HG02840 (cell line): ENCODE measurements around the gene LIMS1.

Source experiments
- ATAC-seq: cut with Tn5 transposase; IDR thresholded peaks from one replicate; pipeline ENCODE4 v1.9.1; 2021; ENCODE audit warnings: mild to moderate bottlenecking, moderate library complexity, moderate number of reproducible peaks; ENCODE audit not compliant: unreplicated experiment, low FRiP score

LIMS1 gene

GRCh38 chr2:108612514-108613183 is 78.4 kb downstream of the LIMS1 start:
- ATAC-seq = peak; percentile 79

- no peak for ATAC-seq
Observed at GRCh38 chr2:108613261-108614042, 79.2 kb downstream of the LIMS1 start.

- ATAC-seq = no peak
Observed at GRCh38 chr2:108614043-108614545, 79.8 kb downstream of the LIMS1 start.

- ATAC-seq = no peak
Observed at GRCh38 chr2:108614659-108615058, 80.4 kb downstream of the LIMS1 start.

GRCh38 chr2:108615480-108616090 is 81.3 kb downstream of the LIMS1 start:
- ATAC-seq = no peak

- no peak for ATAC-seq
Observed at GRCh38 chr2:108616318-108616717, 82.0 kb downstream of the LIMS1 start.

GRCh38 chr2:108616751-108617161 is 82.5 kb downstream of the LIMS1 start:
- no peak for ATAC-seq

DNA sequence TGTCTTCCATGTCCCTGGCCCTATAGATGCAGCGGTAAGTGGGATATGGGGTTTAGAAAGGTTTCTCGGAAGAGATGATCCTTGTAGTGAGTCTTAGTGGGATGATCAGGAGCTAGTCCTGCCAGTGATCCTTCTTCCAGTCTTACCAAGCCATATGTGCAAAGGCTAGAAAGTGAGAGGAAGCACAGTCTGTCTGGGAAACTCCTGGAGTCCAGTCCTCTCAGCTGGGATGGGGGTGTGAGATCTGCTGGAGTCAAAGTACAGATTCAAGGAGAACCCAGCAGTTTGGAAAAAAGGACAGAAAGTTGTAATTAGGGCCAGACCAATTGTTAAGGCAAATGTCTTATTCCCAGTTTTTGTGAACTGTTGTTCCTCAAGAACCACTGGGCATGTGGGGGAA is 83.3 kb downstream of the LIMS1 start:
- ATAC-seq = no peak

DNA sequence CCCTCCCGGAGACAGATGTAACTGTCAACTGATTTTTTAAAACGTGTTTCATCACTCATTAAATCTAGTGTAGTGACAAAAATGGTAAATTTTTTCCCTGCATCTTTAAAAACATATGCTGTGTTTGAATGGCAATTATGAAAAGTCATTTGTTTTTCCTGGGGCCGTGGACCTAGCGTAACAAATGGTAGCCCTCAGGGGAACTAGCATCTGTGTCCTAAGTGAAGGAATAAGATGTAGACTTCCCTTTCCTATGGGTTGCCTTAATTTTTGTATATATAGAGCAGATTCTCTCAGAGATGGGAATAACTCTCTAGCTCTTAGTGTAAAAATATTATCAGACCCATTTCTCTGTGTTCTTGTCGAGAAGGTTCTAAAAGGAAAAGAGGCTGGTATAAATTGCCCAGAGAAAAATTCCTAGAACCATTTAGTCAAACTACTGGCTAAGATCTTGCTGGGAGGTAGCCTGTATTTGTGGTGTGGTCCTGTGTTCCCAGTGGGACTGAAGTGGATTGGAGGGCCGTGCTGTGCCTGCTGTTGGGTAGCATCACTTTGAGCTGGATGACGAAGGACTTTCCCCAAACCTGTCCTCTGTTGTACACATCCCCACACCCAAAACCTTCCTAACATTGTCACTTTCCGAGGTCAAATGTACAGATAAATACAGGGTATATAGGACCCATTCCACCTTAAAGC is 85.8 kb downstream of the LIMS1 start:
- ATAC-seq = no peak

- no peak for ATAC-seq
Observed at GRCh38 chr2:108620656-108621055, 86.4 kb downstream of the LIMS1 start.

- ATAC-seq = peak; percentile 99
Observed at GRCh38 chr2:108621087-108621559, 86.9 kb downstream of the LIMS1 start.

DNA sequence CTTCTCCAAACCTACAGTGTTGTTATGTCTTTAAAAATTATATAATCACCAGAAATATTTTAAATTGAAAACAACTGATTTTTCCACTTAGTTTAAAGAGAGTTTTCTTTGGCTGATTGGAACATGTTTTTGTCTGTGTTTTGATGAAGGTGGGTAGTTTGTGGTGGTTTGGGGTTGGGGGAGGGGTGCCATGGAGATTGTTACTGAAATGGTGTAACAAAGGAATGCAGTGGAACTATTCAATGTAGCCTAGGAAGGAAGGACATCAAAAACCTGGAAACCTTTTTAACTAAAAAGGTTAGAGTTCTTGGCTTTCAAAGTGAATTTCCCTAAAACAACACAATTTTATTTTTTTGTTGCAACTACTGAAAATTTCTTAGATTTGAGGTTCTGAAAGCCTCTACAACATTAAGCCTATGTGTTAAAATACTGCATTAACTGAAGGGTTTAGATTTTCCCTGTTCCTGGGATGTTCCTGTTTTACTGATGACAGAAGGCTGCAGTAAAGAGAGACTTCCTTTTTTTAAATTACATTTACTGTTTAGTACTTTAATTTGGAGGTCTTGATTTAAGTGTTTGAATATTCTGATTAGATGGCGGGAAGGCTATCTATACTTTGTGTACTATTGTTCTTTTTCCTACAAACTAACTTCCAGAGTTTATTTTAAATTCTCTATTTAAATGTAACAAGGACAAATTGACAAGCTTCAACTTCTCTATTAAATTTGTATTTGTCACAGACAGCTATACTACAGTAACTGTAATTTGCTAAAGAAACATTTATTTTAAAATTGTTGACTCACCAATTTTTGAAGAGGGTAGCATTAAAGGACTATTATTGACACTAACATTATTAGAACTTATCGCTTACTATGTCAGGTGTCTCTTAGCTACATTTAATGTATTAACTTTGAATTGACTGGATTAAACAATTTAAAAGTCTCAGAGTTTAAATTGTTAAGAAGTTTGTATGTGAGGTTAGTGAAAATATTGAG is 87.7 kb downstream of the LIMS1 start:
- no peak for ATAC-seq

- ATAC-seq = no peak
Observed at GRCh38 chr2:108623616-108624015, 89.3 kb downstream of the LIMS1 start.

DNA sequence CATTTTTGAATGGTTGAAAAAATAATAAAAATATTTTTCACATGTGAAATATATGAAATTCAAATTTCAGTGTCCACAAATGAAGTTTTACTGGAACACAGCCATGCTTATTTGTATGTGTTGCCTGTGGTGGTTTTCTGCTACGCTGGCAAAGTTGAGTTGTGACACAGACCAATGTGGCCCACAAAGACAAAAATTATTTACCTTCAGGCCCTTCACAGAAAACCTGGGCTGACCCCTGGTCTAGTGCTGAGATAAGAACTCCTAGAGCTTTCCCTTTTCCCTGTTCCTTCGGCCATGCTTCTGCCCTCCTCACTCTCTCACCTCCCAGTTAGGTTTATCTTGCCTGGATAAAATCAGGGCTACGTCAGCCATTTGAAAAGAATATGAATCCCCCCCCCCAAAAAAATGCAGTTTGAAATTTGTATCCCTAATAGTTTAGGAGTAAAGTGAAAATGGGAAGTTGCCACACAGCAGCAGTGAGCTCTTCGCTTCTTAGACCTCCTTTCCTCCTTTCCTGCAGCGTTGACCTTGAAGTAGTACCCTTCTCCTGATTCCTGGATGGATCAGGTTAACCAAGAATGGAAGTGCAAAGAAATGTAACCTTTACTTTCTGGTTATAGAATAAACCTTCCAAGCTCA is 91.0 kb downstream of the LIMS1 start:
- no peak for ATAC-seq

DNA sequence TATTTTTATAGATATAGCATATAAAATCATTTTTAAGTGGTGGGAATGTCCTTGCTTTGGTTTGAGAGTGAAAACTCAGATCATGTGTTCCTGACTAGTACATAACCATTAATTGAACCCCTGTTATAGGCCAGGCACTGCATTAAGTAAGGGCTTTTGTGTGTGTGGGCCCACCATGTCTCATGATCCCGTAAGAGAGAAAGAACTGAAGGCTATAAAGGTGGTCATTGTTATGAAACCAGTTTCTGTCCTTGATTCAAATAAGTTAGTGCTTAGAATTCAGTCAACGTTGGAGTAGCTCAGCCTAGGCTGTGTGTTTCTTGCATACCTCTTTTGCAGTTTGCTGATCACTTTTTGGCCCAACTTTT is 91.5 kb downstream of the LIMS1 start:
- no peak for ATAC-seq

DNA sequence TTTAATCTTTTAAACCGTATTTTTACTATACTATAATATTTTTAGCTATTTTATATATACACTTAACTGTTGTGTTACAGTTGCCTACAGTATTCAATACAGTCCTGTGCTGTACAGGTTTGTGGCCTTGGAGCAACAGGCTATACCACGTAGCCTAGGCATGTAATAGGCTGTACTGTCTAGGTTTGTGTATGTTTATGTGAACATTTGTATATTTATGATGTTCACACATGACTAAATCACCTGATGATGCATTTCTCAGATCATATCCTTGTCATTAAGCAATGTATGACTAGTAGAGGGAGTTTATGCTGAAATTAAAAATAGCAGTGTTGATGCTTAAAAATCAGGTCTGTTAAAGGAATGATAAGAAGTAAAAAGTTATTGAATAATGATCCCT is 92.7 kb downstream of the LIMS1 start:
- ATAC-seq = no peak

- ATAC-seq = no peak
Observed at GRCh38 chr2:108627911-108628567, 93.8 kb downstream of the LIMS1 start.

DNA sequence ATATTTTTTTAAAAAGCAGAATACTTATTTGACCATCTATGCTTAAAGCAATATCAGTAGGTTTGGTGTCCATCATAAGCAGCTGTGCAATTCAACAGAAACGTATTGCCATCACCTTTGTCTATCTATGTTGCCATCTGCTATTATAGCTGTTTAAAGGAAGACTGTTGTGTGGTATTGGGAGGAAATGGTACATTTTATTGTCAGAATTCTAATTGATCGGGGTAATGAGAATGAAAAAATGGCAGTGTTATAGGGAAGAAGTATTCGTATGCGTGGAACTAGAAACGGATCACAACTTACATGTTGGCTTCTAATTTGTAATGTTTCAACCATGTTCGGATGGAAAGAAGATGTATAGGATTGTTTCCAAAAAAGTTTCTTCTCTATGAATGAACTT is 94.7 kb downstream of the LIMS1 start:
- no peak for ATAC-seq

DNA sequence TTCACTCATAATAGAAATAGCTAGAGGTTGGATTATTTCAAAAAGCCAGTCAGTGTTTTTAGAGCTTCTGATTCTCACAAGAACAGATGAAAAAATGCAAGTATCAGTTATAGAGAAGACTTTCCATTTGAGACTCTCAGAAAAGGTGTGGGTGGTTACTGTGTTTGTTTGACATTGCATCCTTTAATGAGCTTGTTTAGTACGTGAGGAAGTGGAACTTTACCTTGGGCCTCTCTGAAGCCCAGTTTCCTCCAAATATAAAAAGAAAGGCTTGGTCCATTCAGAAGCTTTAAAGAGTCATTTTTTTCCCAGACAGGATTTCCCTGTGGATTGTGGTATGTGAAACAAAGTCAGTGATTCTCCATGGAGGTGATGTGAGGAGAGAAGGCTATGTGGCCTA is 95.1 kb downstream of the LIMS1 start:
- peak; percentile 67 for ATAC-seq
